ENCODE results near the gene RAB11FIP3.
A peak's percentile ranks its signal among the peaks of the same experiment; 100 is the strongest.

Gene RAB11FIP3

GRCh38 chr16:554640-555365 lies 129.4 kb downstream of the RAB11FIP3 start:
- no peak for DNase-seq (ENCODE audit: low spot score)

DNA sequence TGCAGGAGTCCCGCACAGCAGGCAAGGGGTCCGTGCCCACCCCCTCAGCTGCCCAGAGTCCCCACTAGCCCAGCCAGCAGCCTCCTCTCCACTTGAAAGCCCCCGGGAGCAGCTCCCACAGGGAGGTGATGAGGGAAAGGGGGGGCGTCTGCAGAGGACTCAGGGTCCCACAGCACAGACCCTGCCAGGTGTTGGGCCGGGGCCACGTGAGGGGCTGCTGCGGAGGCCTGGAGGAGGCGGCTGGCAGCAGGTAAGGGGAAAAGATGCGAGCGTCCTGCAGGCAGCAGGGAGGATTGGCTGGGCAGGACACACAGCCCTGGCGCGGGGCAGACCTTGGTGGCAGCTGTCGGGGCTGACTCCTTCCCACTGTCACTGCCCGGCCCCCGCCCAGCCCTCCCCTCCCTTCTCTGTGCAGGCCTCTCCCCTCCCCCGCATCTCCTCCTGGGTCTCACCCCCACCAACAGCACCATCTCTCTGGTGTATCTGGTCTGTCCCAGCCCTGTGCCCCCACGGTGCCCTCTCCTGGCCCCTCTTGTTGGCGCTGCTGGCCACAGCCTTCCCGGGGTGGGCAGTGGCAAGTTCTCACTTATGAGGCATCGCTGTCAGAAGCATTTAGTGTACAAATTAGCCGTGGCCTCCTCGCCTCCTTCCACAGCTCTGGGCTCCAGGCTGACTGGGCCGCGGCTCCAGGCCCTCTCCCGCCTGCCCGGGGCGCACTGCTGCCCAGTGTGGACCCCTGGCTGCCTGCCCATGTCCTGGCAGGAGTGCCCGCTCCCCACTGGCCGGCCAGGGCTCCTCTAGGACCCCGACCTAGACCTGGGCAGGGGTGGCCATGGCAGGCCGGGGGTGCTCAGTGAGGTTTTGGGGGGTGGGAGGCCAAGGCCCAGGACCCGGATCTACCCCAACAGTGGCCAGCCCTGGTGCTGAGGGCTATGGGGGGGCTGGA lies 130.4 kb downstream of the RAB11FIP3 start:
- DNase-seq (ENCODE audit: low spot score), result no peak

GRCh38 chr16:556474-557173 lies 131.2 kb downstream of the RAB11FIP3 start:
- DNase-seq (ENCODE audit: low spot score), result no peak

- no peak for DNase-seq (ENCODE audit: low spot score)
These were observed 132.2 kb downstream of the RAB11FIP3 start for GRCh38 chr16:557463-558297.

- DNase-seq (ENCODE audit: low spot score), result no peak
These were observed 133.0 kb downstream of the RAB11FIP3 start for GRCh38 chr16:558298-559020.

DNA sequence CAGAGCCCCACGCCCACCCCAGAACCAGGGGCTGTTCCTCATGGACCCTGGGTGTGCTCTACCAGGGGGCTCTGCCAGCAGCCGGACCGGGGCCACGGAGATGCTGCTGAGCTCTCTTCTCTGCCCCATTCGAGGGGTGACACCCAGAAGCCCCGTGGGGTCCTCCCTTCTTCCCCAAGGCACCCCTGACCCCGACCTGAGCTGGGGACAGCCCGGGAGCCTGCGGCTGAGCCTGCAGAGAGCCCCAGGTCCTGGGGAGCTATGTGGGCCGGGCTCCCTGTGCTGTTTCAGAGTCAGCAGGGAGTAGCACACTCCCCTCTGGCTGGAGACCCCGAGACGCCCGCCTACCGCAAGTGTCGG lies 133.6 kb downstream of the RAB11FIP3 start:
- no peak for DNase-seq (ENCODE audit: low spot score)

DNA sequence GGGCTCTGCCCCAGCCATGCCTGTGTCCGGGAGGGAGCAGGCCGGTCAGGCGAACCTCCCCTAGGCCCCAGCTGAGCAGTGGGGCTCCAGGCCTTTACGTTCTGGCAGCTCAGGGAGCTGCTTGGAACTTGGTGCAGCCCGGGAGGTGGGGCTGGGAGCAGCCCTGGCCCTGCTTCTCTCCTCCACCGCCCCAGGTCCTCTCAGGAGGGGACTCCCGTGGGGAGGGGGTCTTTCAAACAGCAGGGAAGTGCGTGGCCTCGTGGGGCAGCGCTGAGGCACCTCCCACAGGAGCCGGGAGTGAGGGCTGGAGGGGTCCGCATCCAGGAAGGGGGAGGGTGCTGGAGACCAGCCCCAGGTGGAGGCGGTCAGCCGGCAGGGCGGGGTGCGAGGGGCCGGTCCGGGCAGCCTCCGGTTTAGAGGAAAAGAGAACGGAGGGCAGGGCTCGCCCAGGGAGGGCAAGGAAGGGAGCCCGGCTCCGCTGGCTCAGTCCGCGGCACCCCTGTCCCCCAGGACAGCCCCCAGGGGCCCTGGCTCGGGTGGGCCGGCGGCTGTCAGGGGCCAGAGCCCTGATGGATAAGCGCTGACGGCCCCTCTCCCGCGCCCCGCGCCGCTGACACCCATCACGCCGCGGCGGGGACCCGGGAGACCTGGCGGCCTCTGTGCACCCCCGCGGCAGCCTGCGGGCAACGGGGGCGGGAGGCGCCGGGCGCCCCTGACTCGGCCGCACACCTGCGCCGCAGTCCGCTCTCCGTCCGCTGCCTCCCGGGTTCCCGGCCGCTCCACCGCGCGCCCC lies 134.2 kb downstream of the RAB11FIP3 start:
- DNase-seq (ENCODE audit: low spot score), result no peak

- no peak for DNase-seq (ENCODE audit: low spot score)
These were observed 134.8 kb downstream of the RAB11FIP3 start, which contains the start of gene PRR35 for GRCh38 chr16:560204-560700. TSS of gene PRR35 (plus strand) at chr16:560394. CDS start at chr16:563295, 2,901 bp downstream.

DNA sequence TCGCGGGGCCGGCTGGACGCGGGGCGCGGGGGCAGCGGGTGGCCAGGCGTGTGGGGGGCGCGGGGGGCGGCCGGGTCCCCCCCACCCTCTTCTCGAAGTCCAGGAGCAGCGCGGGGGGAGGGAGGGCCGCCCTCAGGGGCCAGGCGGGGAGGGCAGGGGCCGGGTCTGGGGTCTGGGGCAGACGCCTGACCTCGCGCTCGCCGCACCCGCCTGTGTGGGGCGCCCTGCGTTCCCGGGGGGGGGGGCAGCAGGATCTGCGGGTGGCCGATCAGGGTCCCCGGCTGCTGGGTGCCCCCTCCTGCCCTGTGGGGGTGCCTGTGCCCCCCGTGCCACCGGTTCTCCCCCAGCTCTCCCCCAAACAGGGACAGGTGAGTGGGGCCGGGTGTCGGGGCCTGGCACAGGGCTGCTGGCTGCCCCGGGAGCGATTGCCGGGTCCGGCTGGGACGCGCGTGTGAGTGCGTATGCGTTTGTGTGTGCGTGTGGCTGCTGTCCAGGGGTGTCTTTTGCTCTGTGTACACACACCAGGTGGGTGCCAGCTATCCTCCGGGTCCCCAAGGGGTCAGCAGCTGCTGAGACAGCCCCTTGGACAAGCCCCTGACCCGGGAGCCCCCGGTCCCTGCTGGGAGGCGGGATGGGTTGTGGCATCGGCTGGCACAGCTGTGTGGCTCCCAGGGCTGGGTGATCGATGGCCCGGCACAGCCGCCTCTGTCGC lies 135.4 kb downstream of the RAB11FIP3 start:
- no peak for DNase-seq (ENCODE audit: low spot score)

DNA sequence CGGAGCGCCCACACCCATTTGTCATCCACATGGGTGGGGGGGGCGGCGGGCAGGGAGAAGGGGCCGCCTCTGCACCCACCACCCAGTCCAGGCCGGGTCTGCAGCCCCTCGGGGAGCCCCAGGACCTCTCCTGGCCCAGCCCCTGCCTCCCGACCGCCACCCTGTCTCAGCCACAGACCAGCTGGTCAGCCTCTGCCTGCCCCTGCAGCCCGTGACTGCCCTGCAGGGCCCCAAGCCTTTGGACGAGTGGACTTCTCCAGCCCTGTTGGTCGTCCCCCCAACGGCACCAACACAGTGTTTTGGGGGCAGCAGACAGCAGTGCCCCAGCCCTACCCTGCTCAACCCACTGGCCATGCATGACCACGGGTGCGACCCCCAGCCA lies 136.0 kb downstream of the RAB11FIP3 start:
- no peak for DNase-seq (ENCODE audit: low spot score)

DNA sequence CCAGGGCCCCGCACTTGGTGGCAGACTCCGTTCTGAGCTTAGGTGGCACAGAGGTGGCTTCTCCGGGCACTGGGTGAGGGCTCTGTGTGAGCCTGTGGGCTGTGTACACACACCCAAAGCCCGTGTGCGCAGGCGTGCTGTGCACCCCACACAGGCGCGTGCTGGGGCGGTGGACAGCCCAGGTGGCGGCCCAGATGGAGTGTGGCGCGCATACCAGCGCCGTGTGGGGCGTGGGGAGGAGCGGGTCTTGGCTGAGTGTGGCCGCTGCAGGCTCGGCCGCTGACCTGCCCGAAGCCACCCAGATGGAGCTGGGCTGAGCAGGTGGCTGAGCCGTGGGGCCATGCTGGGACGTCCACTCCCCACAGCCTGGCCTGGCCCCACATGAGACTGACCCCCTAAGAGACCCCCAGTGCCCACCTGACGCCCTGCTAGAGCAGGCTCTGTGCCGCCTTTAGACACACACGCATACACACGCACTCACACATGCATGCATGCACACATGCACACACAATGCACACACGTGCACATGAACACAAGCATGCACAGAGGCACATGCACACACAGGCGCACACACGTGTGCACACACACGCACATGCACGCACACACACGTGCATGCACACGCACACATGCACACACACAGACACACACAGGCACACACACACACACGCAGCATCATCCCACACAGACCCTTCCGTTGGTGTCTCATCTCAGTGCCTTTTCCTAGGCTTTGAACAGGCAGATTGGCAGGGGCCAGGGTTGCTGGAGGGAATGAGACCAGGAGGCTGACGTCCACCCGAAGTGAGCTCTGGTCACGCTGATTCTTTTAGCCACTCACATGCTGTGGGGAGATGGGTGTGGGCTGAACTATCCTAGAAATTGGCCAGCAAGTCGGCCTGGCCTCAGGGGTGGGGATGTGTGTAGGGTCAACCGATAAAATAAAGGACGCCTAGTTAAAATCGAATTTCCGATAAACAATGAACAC lies 136.8 kb downstream of the RAB11FIP3 start:
- no peak for DNase-seq (ENCODE audit: low spot score)

GRCh38 chr16:563072-563644 lies 137.7 kb downstream of the RAB11FIP3 start:
- DNase-seq (ENCODE audit: low spot score), result no peak

- DNase-seq (ENCODE audit: low spot score), result no peak
These were observed 139.4 kb downstream of the RAB11FIP3 start for GRCh38 chr16:564690-565418.

- no peak for DNase-seq (ENCODE audit: low spot score)
These were observed 140.2 kb downstream of the RAB11FIP3 start for GRCh38 chr16:565419-566330.

GRCh38 chr16:566475-567372 lies 141.3 kb downstream of the RAB11FIP3 start, which contains the start of gene NHLRC4:
TSS of gene NHLRC4 (plus strand) at chr16:567005. CDS start at chr16:568048, 1,043 bp downstream.
- peak; percentile 55 for DNase-seq (ENCODE audit: low spot score)
